ENCODE data around the gene FBXL14. TPM values are rescaled to one million over a fixed set of nuclear protein-coding genes. Genes with fewer than 3 reads are reported as not detected.

FBXL14 gene
- total RNA-seq, 1 experiment from 2014 or later, result 18.3 TPM

DNA sequence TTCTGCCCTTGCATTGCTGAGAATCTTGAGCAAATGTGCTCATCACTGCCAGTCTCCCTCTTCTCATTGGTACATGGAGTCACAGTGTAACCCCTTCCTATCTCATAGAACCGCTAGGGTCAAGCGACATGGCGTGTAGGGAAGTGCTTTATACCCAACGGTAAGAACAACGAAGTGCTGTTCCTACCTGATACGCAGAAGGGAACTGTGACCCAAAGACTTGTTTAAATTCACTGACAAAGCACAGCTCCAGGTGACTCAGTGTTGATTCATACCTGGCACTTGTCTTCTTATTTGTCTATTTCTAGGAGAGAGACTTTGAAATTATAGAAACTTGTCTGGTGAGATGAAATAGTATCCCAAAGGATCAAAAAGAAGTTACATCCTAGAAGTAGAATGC, 53.7 kb downstream of the FBXL14 start:
- Histone ChIP-seq H3K4me2 (ENCODE audit: low read length) (peak overlapping the region; percentile 75), H3K9me3 (ENCODE audit: low read length) (no peaks in the 10 kb centered on the region), H4K20me1 (ENCODE audit: low read length) (no peaks in the 10 kb centered on the region), H3K4me3 (ENCODE audit: low read length) (peak overlapping the region; percentile 37; the same call in 1 of the 2 replicates), H3K4me1 (ENCODE audit: insufficient read depth, low read length) (peaks cover 22% of the 10 kb centered on the region), H3F3A (ENCODE audit: low read length, unreplicated experiment) (no peaks in the 10 kb centered on the region), H2AFZ (ENCODE audit: low read length) (peak overlapping the region; percentile 37; the same call in 1 of the 2 replicates), H3K79me2 (ENCODE audit: low read length) (no peaks in the 10 kb centered on the region), H3K27me3 (ENCODE audit: low read length) (no peaks in the 10 kb centered on the region), H3K9me2 (replicated peaks; ENCODE audit: low read length) (no peaks in the 10 kb centered on the region), H3K27ac (ENCODE audit: low read length) (peak overlapping the region; percentile 76), H3K9ac (ENCODE audit: low read length) (no peak overlapping the region; the same call in 1 of the 2 replicates), H3K36me3 (ENCODE audit: low read depth, low read length) (no peaks in the 10 kb centered on the region)
- peak; percentile 96 for DNase-seq
- TF ChIP-seq, protein P1, sequence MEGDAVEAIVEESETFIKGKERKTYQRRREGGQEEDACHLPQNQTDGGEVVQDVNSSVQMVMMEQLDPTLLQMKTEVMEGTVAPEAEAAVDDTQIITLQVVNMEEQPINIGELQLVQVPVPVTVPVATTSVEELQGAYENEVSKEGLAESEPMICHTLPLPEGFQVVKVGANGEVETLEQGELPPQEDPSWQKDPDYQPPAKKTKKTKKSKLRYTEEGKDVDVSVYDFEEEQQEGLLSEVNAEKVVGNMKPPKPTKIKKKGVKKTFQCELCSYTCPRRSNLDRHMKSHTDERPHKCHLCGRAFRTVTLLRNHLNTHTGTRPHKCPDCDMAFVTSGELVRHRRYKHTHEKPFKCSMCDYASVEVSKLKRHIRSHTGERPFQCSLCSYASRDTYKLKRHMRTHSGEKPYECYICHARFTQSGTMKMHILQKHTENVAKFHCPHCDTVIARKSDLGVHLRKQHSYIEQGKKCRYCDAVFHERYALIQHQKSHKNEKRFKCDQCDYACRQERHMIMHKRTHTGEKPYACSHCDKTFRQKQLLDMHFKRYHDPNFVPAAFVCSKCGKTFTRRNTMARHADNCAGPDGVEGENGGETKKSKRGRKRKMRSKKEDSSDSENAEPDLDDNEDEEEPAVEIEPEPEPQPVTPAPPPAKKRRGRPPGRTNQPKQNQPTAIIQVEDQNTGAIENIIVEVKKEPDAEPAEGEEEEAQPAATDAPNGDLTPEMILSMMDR (conservative IDR thresholded peaks at IDR 0.05; ENCODE audit: low read depth, low read length), result no peak
- TF ChIP-seq EZH2 (IDR thresholded peaks at IDR 0.05; ENCODE audit: low read length, unreplicated experiment) (no peak), EZH2phosphoT487 (IDR thresholded peaks at IDR 0.05; ENCODE audit: borderline replicate concordance, low read length) (no peak)
- intact Hi-C loops (cut with micrococcal nuclease), result loop anchor here (2.0 to 10.0 kb wide), 5 partner anchors 22 to 266 kb away; no protein-coding TSS in a partner anchor
- ChIA-PET CTCF (interaction anchor here (0.6 to 0.8 kb wide), 3 partner anchors 43 to 422 kb away, joined by 3 to 5 read pairs (median 3); no protein-coding TSS in a partner anchor), POLR2A (ENCODE audit: unreplicated experiment) (interaction anchor here (0.5 to 0.6 kb wide), 3 partner anchors 208 to 233 kb away, joined by 3 to 5 read pairs (median 3); no protein-coding TSS in a partner anchor)
- no TSS peak for BruUV-seq (replicated peaks)
- ATAC-seq, result peak; percentile 94

DNA sequence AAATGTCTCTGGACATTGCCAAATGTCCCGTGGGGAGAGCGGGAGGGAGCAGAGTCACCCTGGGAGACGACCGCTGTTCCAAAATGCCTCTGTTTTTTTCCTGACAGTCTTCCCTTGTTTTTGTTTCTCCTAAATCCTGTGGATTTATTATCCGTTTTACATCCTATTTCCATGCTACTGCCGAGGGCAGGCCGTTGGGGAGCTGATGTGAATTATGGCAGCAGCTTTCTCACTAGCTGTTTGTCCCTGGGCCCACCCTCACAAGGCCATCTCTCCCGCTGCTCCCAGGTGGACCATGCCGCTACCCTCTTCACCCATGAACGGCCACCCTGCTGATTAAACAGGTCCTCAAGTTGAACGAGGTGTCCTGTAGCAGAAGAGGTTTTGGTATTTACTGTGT, 55.2 kb downstream of the FBXL14 start:
- H3K9me3 ChIP-seq (ENCODE audit: low read length), result no peaks in the 10 kb centered on the region
- no peak overlapping the region for H3K9ac ChIP-seq (ENCODE audit: low read length)
- no peak overlapping the region for H3K27ac ChIP-seq (ENCODE audit: low read length)
- no peaks in the 10 kb centered on the region for H3K36me3 ChIP-seq (ENCODE audit: low read depth, low read length)
- ChIA-PET CTCF (interaction anchor here (0.6 kb wide), 1 partner anchor 53 kb away, joined by 3 read pairs; no protein-coding TSS in a partner anchor), POLR2A (ENCODE audit: unreplicated experiment) (no interaction called here)
- H3F3A ChIP-seq (ENCODE audit: low read length, unreplicated experiment), result no peaks in the 10 kb centered on the region
- no peak overlapping the region for H3K4me3 ChIP-seq (ENCODE audit: low read length)
- ATAC-seq (no peak), DNase-seq (no peak)
- H3K27me3 ChIP-seq (ENCODE audit: low read length), result no peaks in the 10 kb centered on the region
- H3K9me2 ChIP-seq (replicated peaks; ENCODE audit: low read length), result no peaks in the 10 kb centered on the region
- no peaks in the 10 kb centered on the region for H3K79me2 ChIP-seq (ENCODE audit: low read length)
- intact Hi-C loops (cut with micrococcal nuclease), result no loop called here
- no TSS peak for BruUV-seq (replicated peaks)
- H2AFZ ChIP-seq (ENCODE audit: low read length), result no peak overlapping the region
- H3K4me1 ChIP-seq (ENCODE audit: insufficient read depth, low read length), result peaks cover 19% of the 10 kb centered on the region
- no peak overlapping the region for H3K4me2 ChIP-seq (ENCODE audit: low read length)
- H4K20me1 ChIP-seq (ENCODE audit: low read length), result no peaks in the 10 kb centered on the region
- TF ChIP-seq EZH2 (IDR thresholded peaks at IDR 0.05; ENCODE audit: low read length, unreplicated experiment), result no peak
- no peak for TF ChIP-seq EZH2phosphoT487 (IDR thresholded peaks at IDR 0.05; ENCODE audit: borderline replicate concordance, low read length)
- TF ChIP-seq, protein P1 (conservative IDR thresholded peaks at IDR 0.05; ENCODE audit: low read depth, low read length), result no peak

DNA sequence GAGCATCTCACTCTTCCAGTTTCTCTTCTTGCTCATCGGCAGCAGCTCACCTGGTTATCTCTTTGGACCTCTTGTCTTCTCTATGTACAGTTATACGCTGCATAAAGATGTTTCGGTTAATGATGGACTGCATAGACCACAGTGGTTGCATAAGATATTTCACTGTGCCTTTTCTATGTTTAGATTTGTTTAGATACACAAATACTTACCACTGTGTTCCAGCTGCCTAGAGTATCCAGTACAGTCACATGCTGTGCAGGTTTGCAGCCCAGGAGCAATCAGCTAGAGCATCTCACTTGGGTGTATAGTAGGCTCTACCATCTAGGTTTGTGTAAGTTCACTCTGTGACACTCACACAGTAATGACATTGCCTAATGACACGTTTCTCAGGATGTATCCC, 57.6 kb downstream of the FBXL14 start:
- no TSS peak for BruUV-seq (replicated peaks)
- POLR2A ChIA-PET (ENCODE audit: unreplicated experiment), result no interaction called here
- no peak overlapping the region for H3K4me2 ChIP-seq (ENCODE audit: low read length)
- CTCF ChIA-PET, result no interaction called here
- DNase-seq (no peak), ATAC-seq (no peak)
- no peaks in the 10 kb centered on the region for H3K9me2 ChIP-seq (replicated peaks; ENCODE audit: low read length)
- no peaks in the 10 kb centered on the region for H3K79me2 ChIP-seq (ENCODE audit: low read length)
- no peak overlapping the region for H3K27ac ChIP-seq (ENCODE audit: low read length)
- intact Hi-C loops (cut with micrococcal nuclease), result no loop called here
- H3F3A ChIP-seq (ENCODE audit: low read length, unreplicated experiment), result no peaks in the 10 kb centered on the region
- no peak overlapping the region for H2AFZ ChIP-seq (ENCODE audit: low read length)
- TF ChIP-seq EZH2phosphoT487 (IDR thresholded peaks at IDR 0.05; ENCODE audit: borderline replicate concordance, low read length), result no peak
- TF ChIP-seq, protein P1 (conservative IDR thresholded peaks at IDR 0.05; ENCODE audit: low read depth, low read length), result no peak
- no peak for TF ChIP-seq EZH2 (IDR thresholded peaks at IDR 0.05; ENCODE audit: low read length, unreplicated experiment)
- H3K9ac ChIP-seq (ENCODE audit: low read length), result no peak overlapping the region
- no peaks in the 10 kb centered on the region for H4K20me1 ChIP-seq (ENCODE audit: low read length)
- peaks cover 5% of the 10 kb centered on the region; the same call in 1 of the 2 replicates for H3K27me3 ChIP-seq (ENCODE audit: low read length)
- no peaks in the 10 kb centered on the region for H3K36me3 ChIP-seq (ENCODE audit: low read depth, low read length)
- H3K9me3 ChIP-seq (ENCODE audit: low read length), result no peaks in the 10 kb centered on the region
- no peak overlapping the region for H3K4me3 ChIP-seq (ENCODE audit: low read length)
- peaks cover 17% of the 10 kb centered on the region for H3K4me1 ChIP-seq (ENCODE audit: insufficient read depth, low read length)
